Osteoblast (primary cell): ENCODE measurements around the gene CLK1. TPM values are rescaled to one million over a fixed set of nuclear protein-coding genes. Genes with fewer than 3 reads are reported as not detected.
"Not testable (repeated sequence)": the region's sequence is repeated elsewhere in the genome, so short reads cannot be mapped to it uniquely, and the experiment has no call there.

Experiments
- DNase-seq: peaks from one replicate; pipeline ENCODE4 v3.0.0; 2011; ENCODE audit warnings: low spot score, mixed read lengths; ENCODE audit not compliant: insufficient read length; ENCODE audit errors: missing footprints
- H2AFZ ChIP-seq: 2 replicates; pipeline ENCODE4 v1.6.0; 2011; ENCODE audit warnings: mild to moderate bottlenecking, low read length
- H3K27ac ChIP-seq: 2 replicates; pipeline ENCODE4 v1.5.1; 2011; ENCODE audit warnings: mild to moderate bottlenecking, low read depth, low read length, moderate library complexity
- H3K27me3 ChIP-seq: 2 replicates; pipeline ENCODE4 v1.6.0; 2012; ENCODE audit warnings: mild to moderate bottlenecking, control low read depth, inconsistent platforms, low read length, moderate library complexity; ENCODE audit not compliant: insufficient read depth
- H3K36me3 ChIP-seq: 2 replicates; pipeline ENCODE4 v1.5.1; 2011; ENCODE audit warnings: mild to moderate bottlenecking, low read length, control low read depth, moderate library complexity; ENCODE audit not compliant: insufficient read depth
- H3K4me1 ChIP-seq: 2 replicates; pipeline ENCODE4 v1.5.1; 2011; ENCODE audit warnings: mild to moderate bottlenecking, low read length, control low read depth, moderate library complexity; ENCODE audit not compliant: insufficient read depth
- H3K4me2 ChIP-seq: 2 replicates; pipeline ENCODE4 v1.6.0; 2011; ENCODE audit warnings: mild to moderate bottlenecking, low read length; ENCODE audit not compliant: insufficient read depth
- H3K4me3 ChIP-seq: fragments of 200-600 bp; sonication (generic); 3 replicates; pipeline ENCODE4 v1.5.1; 2012; ENCODE audit warnings: mild to moderate bottlenecking, low read length, inconsistent platforms; ENCODE audit not compliant: insufficient read depth
- H3K79me2 ChIP-seq: 2 replicates; pipeline ENCODE4 v1.6.0; 2012; ENCODE audit warnings: mild to moderate bottlenecking, low read length, control low read depth, inconsistent platforms; ENCODE audit not compliant: insufficient read depth
- H3K9me3 ChIP-seq: 2 replicates; pipeline ENCODE4 v1.5.1; 2011; ENCODE audit warnings: low read depth, low read length, control low read depth
- H4K20me1 ChIP-seq: 2 replicates; pipeline ENCODE4 v1.6.0; 2012; ENCODE audit warnings: mild to moderate bottlenecking, low read length, control low read depth; ENCODE audit not compliant: insufficient read depth
- total RNA-seq: library from RNA; depleted of rRNA; stranded (reverse); fragments of >200 nt; gene quantifications from 2 replicates; pipeline ENCODE4 v1.2.3, GENCODE V29; 2012
- TF ChIP-seq, protein P1 (sequence below): IDR thresholded peaks from 2 replicates; pipeline ENCODE4 v1.5.1; 2011; ENCODE audit warnings: mild to moderate bottlenecking, low read depth, low read length, moderate library complexity; ENCODE audit errors: extremely low read depth

Gene CLK1
- total RNA-seq, 1 donor = 73.5 TPM

DNA sequence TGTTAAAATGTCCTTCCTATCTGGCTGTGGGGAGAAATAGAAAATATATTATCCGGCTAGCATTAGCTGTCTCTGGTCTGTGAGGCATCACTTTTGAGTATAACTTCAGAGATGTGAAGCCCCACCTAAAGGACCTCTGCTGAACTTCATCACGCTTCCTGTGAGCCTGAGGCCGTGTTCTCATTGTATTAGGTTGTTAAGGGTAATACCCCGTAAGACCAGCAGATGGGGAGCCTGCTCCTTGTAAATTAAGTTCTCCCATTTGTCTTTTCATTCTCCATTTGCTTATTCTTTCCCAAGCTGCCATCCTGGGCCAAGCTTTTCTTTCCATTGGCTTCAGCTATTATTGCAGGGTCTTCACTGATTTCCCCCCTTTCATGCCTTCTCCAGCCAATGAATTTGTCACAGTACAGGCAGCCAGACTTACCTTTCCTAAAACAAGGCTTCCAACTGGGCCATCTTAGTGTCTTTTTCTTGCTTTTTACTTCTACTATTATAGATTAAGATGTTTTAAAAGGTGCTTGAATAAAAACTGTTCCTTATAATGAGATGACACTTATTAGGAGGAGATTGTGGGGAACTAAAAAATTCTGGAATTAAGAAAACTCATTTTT is 37.1 kb upstream of the CLK1 start:
- no peak overlapping the region for H3K4me3 ChIP-seq
- no peaks in the 10 kb centered on the region for H3K79me2 ChIP-seq
- no peak overlapping the region for H3K4me2 ChIP-seq
- TF ChIP-seq, protein P1, sequence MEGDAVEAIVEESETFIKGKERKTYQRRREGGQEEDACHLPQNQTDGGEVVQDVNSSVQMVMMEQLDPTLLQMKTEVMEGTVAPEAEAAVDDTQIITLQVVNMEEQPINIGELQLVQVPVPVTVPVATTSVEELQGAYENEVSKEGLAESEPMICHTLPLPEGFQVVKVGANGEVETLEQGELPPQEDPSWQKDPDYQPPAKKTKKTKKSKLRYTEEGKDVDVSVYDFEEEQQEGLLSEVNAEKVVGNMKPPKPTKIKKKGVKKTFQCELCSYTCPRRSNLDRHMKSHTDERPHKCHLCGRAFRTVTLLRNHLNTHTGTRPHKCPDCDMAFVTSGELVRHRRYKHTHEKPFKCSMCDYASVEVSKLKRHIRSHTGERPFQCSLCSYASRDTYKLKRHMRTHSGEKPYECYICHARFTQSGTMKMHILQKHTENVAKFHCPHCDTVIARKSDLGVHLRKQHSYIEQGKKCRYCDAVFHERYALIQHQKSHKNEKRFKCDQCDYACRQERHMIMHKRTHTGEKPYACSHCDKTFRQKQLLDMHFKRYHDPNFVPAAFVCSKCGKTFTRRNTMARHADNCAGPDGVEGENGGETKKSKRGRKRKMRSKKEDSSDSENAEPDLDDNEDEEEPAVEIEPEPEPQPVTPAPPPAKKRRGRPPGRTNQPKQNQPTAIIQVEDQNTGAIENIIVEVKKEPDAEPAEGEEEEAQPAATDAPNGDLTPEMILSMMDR = peak; percentile 87
- H3K4me1 ChIP-seq = no peaks in the 10 kb centered on the region
- H3K27ac ChIP-seq = no peak overlapping the region
- no peaks in the 10 kb centered on the region for H3K9me3 ChIP-seq
- no peaks in the 10 kb centered on the region for H4K20me1 ChIP-seq
- DNase-seq = peak; percentile 86
- H3K36me3 ChIP-seq = peaks cover 37% of the 10 kb centered on the region
- no peaks in the 10 kb centered on the region for H3K27me3 ChIP-seq
- peak overlapping the region; percentile 68 for H2AFZ ChIP-seq

DNA sequence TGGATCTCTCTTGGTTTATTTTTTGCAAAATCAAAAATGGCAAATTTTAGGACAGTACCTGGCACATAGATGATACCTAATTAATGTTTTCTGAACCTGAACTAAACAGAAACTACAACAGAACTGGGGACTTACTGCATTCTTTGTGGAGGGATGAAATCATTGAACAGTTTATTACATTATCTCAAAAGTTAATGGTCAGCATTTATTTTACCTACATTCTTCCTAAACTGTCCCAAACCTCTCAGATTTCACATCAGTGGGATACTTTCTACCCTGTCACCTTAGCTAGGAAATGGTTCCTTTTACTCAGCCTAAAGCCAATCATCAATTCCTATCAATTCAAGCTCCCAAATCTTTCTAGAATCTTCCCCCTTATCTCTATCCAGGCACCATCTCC is 35.0 kb upstream of the CLK1 start:
- no peaks in the 10 kb centered on the region for H3K4me1 ChIP-seq
- no peak overlapping the region for H3K27ac ChIP-seq
- H3K27me3 ChIP-seq = no peaks in the 10 kb centered on the region
- no peaks in the 10 kb centered on the region for H3K79me2 ChIP-seq
- H2AFZ ChIP-seq = no peak overlapping the region
- DNase-seq = no peak
- H3K36me3 ChIP-seq = peaks cover 48% of the 10 kb centered on the region
- no peaks in the 10 kb centered on the region for H4K20me1 ChIP-seq
- no peaks in the 10 kb centered on the region for H3K9me3 ChIP-seq
- no peak overlapping the region for H3K4me2 ChIP-seq
- TF ChIP-seq, protein P1 = no peak
- H3K4me3 ChIP-seq = no peak overlapping the region

DNA sequence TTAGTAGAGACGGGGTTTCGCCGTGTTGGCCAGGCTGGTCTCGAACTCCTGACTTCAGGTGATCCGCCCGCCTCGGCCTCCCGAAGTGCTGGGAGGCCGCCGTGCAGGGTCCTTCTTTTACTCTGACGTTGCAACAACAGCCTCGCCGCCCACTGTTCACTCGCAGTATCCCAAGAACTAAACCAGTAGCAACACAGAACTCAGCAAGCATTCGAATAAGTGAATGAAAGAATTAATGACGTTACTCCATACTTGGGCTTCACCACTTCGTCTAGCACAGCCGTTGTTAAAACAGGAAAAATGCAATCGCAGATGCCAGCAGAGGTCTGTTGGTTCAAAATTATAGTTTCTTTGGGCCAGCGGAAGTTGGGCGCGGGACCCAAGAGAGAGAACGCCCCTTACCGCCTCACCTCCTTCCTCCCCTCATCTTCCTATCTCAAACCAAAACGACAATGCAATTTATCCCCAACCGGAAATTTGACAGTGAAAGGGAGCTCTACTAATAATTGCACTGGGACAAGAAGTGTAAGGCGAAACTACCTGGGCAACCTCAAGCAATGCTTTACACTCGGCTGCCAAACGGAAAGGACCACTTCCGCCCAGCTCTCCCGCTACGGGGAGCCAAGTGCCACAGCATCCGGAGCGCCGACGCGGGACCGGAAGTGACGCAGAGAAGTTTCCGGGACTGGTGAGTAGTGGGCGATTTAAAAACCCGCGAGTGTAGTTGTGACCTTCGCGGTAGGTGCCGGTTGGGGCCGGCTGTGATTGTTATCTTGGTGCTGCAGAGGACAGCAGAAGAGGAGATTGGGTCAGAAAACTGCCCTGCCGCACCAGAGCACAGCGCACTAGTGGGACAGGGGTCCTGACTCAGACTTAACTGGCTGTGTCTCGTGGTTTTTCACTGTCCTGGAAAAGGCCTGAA is 24.5 kb upstream of the CLK1 start, which contains the start of the genes NIF3L1 and PPIL3:
TSS of gene NIF3L1 (plus strand) at position 668 of the 922 bp plus-strand sequence. CDS start 2,573 bp downstream, outside the sequence.
TSS of gene PPIL3 (minus strand) at position 374 of the 922 bp plus-strand sequence. CDS start 1,462 bp downstream, outside the sequence.
- Histone ChIP-seq H3K27me3 (no peaks in the 10 kb centered on the region), H3K79me2 (peaks cover 46% of the 10 kb centered on the region), H3K27ac (peak within 1 kb of the TSS; percentile 94), H3K9me3 (no peaks in the 10 kb centered on the region), H3K36me3 (peaks cover 16% of the 10 kb centered on the region), H3K4me3 (peak within 1 kb of the TSS; percentile 81), H3K4me1 (peaks cover 12% of the 10 kb centered on the region), H2AFZ (peak within 1 kb of the TSS; percentile 93), H3K4me2 (peak within 1 kb of the TSS; percentile 90), H4K20me1 (no peaks in the 10 kb centered on the region)
- TF ChIP-seq, protein P1 = no peak
- peak; percentile 85 for DNase-seq

DNA sequence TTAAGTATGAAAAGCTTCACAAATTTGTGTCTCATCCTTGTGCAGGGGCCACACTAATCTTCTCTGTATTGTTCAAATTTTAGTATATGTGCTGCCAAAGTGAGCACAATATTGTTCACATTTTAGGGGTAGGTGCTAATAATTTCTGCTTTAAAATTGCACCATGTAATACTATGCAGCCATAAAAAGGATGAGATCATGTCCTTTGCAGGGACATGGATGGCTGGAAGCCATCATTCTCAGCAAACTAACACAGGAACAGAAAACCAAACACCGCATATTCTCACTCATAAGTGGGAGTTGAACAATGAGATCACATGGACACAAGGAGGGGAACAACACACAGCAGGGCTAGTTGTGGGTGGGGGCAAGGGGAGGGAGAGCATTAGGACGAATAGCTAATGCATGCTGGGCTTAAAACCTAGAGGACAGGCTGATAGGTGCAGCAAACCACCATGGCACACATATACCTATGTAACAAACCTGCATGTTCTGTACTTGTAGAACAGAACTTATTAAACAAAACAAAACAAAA is 17.3 kb upstream of the CLK1 start:
- not testable (repeated sequence) for H3K27ac ChIP-seq, H3K4me2 ChIP-seq, H3K9me3 ChIP-seq, H3K4me3 ChIP-seq, H4K20me1 ChIP-seq, H3K27me3 ChIP-seq, H2AFZ ChIP-seq, H3K4me1 ChIP-seq, DNase-seq, H3K79me2 ChIP-seq
- peaks cover 52% of the 10 kb centered on the region for H3K36me3 ChIP-seq
